Fibroblast of skin of left biceps (primary cell): Measurements from ENCODE around the gene KRTDAP.

ENCODE experiments used
- DNase-seq, 2 experiments: peaks; one replicate each; pipeline ENCODE4 v3.0.0-alpha.2; 2013; ENCODE audit warnings: low read depth in 2 of 2

The KRTDAP gene

GRCh38 chr19:35490364-35490763 lies at the start of gene KRTDAP:
TSS of gene KRTDAP (minus strand) at chr19:35490464. CDS start at chr19:35490442, 22 bp downstream.
- DNase-seq: no peak

GRCh38 chr19:35539850-35540249 lies 49.6 kb upstream of the KRTDAP start:
- DNase-seq: no peak

- DNase-seq: no peak
Measured at GRCh38 chr19:35539314-35539713, 49.0 kb upstream of the KRTDAP start.

DNA sequence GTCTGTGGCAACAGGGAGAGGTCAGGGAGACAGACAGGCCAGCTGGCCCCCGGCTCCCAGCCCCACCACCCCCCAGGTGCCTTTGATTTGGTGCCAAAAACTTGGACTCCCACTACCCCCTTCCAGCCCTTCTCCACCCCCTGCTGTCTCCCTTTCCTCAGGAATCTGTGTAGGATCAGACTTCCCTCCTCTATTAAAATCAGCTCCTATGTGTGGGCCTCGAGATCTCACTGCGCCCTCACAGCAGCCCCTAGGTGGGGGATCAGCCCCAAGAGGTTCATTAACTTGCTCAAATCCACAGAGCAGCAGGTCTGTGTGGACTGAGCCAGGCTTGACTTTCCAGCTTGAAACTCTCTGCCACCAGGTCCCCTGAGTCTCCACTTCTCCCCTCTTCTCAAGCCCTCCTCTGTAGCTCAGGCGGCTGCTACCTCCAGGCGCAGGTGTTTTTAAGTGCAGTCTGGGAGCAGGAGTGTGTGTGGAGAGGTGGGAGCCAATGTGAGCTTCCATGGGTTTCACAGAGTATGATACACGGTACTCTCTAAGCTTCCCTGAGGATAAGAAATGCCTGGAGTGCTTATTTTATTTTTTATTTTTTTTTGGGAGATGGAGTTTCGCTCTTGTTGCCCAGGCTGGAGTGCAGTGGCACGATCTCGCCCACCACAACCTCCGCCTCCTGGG lies 44.7 kb upstream of the KRTDAP start:
- no peak for DNase-seq

DNA sequence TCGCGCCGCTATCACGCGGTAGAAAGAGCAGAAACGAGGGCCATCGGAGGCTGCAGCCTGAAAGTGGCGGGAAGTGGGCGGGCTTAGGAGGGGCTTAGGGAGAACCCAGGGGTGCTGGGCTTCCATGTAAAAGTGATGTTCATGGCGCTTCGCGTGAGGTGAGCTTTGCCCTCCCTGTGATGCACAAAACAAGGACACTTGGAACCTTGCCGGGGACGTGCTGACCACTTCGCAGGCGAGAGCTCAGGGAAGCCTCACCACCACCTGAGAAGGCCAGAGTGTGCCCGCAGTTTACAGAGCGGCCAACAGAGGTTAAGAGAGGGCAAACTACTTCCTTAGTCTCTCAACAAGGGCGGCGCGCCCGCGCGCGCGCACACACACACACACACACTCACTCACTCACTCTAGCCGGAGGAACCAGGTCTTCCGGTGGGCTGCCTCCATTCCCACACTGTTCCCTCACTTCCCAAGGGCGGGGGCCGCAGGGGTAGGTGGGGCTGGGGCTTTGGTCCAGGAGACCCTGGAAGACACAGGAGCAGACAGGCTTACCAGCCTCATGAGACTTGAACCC lies 43.6 kb upstream of the KRTDAP start:
- DNase-seq: no peak

DNA sequence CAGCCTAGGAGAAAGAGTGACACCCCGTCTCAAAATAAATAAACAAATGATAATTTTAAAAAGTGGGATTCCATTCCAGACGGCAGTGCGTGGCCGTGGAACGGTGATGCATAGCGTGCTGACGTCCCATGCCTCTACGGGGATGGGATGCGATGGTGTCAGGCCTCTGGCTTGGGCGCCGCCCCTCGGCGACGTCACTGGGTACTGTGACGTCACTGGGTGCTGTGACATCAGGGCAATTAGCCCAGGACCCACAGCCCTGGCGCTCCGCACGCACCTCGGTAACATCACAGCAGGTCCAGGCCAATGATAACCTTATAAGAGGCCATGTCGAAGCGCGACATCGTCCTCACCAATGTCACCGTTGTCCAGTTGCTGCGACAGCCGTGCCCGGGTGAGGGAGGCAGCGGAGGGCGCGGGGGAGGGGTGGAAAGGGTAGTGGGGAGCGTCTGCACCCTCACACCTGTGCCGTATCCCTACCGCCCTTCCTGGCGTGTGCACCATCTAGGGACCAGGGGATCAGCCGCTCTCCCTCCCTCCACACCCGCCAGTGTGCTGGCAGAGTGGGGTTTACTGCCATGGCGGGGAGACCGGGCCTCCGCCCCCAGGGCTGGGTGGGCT lies 43.0 kb upstream of the KRTDAP start, which contains the start of gene GAPDHS:
TSS of gene GAPDHS (plus strand) at position 256 of the 621 bp plus-strand sequence. CDS start at position 328, 72 bp downstream.
- no peak for DNase-seq

DNA sequence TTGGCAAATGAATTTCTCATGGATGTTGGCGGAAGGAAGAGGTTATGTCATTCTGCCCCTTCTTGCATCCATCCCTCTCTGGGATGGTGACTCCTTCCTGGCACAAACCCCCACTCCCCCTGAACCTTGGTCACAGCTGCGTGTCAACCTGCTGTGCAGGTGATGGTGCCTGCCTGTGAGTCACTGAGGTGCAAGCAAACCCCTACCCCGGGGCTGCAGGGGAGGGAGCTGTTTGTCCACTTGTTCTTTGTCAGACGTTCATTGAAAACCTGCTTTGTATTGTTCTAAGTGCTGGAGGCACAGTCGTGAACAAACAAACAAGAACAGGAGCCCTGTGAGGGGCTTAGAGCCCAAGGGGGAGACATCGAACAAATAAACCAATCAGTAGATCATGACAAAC lies 41.0 kb upstream of the KRTDAP start:
- no peak for DNase-seq

GRCh38 chr19:35529241-35530218 lies 39.3 kb upstream of the KRTDAP start:
- DNase-seq: no peak

GRCh38 chr19:35528218-35529038 lies 38.2 kb upstream of the KRTDAP start, which contains the start of gene SBSN:
TSS of gene SBSN (minus strand) at chr19:35528311. CDS start at chr19:35528281, 30 bp downstream.
- peak in 1 of 2 experiments; percentile 18 for DNase-seq

DNA sequence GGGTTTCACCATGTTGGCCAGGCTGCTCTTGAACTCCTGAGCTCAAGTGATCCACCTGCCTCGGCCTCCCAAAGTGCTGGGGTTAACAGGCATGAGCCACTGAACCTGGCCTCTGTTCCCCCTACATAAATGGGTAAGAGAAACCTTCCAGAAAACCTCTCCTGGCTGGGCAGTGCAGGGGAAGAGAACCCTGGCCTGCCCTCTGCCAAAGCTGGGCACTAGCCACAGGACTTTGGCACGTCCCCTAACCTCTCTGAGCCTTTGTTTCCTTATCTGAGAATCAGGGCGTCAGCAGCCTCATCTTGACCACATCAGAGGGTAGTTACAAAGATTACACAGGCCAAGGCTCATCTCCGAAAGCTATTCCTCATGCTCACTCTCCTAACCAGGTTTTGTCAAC lies 35.6 kb upstream of the KRTDAP start:
- DNase-seq: no peak

GRCh38 chr19:35524181-35524837 lies 34.0 kb upstream of the KRTDAP start:
- no peak for DNase-seq

DNA sequence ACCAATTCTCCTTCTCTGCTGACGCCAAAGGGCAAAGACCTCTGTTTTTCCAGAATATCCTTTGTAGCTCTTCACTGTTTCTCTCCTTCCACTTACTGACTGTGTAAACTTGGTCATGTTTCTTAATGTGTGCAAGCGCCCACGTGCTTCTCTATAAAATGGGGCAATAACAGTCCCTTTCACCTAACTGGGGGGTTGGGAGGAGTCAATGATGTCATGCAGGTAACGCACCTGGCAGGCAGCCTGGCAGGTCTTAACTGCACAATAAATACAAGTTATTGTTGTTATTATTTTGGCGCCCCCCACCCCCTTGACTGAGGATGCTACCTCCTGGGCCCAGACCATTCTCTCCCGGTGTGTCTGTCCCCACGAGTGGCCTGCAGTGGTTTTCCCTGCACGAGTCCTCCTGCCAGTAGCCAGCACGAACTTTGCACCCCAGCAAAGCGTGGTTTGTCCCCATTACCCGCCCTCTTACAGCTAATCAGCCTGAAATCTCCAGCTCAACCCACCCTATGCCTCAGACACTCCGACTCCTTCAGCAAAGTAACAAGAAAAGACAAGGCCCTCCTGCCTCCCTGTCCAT lies 32.6 kb upstream of the KRTDAP start:
- DNase-seq: no peak

DNA sequence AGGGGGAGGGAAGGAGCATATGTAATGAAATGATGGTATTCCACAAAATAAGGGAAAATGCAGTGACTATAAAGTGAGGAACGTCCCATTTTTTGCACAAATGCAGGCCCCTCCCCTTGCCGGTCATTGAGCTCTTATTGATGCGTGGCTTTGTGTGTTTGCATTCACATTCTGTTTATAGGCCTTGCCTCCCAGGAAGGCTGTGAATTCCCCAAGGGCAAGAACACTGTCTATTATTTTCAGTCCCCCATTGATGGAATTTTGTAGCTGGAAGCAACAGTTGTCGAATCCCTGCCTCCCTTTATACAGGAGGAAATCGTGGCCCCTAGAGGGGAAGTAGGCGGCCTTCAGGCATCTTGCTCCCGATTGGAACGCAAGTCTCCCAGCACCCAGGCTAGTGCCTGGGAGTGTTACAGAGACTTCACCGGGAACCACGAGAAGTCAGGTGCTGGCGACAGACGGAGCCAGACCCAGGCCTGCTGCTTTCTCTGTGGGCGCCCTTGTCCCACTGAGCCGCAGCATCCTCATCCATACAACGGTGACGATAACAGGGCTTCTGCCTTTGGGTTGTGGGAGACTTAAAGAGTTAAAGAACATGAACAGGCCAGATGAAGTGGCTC lies 31.0 kb upstream of the KRTDAP start:
- DNase-seq: no peak

DNA sequence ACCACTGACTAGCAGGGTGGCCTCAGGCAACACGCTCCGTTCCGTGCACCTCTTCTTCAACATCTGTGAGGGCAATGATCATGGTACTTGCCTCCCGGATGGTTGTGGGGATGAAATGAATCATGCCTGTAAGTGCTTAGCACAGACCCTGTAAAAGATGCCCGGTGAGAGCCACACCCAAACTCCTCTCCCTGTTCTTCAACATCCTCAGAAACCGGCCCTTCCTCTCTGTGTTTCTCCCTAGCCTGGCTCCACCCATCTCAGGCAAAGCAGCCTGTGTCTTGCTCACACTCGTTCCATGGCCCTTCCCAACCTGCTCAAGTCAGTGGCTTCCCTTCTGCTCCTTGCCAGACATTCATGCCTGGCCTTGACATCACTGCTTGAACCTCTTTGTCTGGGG lies 29.0 kb upstream of the KRTDAP start:
- no peak for DNase-seq

- DNase-seq: peak; percentile 91 to 93
Measured at GRCh38 chr19:35518313-35518712, 28.0 kb upstream of the KRTDAP start.

DNA sequence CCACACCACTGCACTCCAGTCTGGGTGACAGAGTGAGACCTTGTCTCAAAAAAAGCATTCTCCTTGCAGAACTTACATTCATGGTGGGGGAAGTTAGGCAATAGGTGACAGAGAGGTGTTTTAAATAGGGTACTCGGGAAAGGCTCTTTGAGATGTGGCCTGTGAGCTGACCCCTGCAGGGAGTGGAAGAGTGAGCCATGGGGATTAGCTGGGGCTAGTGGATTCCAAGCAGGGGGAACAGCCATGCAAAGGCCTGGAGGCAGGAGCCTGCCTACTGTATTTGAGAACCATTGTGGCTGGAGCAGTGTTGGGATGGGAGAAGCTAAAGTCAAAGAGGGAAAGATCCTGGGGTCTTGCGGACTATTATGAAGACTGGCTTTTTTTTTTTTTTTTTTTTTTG lies 27.1 kb upstream of the KRTDAP start:
- DNase-seq: no peak

DNA sequence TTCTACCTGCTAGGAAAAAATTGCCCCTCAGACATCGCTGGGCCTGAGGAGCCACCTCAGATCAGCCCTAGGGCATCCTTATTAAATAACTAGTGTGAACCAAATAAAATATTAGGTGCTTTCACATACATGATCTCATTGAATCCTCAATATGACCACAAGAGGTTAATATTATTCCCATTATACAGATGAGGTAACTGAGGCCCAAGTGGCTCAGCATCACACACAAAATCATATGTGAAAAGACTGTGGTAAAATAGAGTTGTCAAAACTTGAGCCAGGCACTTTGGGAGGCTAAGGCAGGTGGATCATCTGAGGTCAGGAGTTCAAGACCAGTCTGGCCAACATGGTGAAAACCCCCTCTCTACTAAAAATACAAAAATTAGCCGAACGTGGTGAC lies 26.0 kb upstream of the KRTDAP start:
- no peak for DNase-seq

DNA sequence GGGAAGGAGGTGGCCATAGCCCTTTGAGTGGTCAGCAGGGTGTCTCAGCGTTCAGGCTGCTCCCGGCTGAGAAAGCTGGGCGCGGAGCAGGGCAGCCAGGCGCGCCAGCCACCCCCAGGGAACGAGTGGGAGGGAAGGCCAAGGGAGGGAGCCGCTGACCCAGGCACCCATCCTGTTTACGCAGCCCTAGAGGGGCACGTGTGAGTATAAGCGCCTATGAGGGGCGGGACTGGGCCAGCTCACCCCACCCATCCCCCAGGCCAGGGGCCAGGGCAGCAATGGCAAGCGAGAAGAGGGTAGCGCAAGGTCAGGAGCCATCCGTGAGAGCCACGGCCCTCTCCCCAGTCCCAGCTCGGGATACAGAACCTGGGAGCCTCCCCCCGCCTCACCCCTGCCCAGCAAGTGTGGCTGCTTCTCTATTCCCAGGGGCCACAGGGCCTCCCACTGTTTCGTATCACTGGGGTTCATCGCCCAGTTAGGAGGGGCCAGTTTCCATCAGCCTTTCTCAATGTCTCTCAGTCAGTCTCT lies 24.1 kb upstream of the KRTDAP start:
- no peak for DNase-seq

DNA sequence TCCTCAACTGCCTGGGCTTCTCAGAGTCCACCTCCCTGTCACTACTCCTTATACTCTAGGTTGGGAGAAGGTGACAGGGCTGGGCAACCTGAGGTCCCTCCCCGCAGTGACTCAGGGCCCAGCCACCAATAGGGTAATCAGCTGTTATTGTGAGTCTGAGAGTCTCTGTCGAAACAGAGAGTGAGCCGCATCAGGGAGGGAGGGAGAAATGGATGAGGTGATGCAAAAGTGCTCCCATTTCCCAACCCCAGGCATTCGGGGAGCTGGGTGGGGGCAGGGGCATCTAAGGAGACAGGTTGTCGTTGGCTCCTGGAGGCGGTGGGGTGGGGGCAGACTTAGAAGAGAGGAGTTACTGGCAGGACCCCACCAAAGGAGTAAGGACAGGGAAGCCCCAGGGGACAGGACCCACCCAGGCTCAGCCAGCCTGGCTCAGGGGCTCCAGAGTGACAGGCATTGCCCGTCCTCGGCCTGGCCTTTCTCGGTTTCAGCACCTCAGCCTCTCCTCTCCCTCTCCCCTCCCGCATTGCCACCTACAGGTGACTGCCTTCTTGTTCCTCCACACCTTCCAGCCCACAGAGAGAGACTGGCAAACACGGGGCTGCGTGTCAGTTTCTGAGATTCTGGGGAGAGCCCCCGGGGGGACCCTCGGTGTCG lies 23.5 kb upstream of the KRTDAP start, which contains the start of gene DMKN:
TSS of gene DMKN (minus strand) at position 22 of the 654 bp plus-strand sequence. CDS start 174 bp downstream, outside the sequence.
- DNase-seq: no peak
